Sigmoid colon (tissue), 7 donors: Measurements from ENCODE around the gene NGDN. TPM values are rescaled to one million over a fixed set of nuclear protein-coding genes. Genes with fewer than 3 reads are reported as not detected.
"Not testable (repeated sequence)": the region's sequence is repeated elsewhere in the genome, so short reads cannot be mapped to it uniquely, and the experiment has no call there.

Experiments
- DNase-seq: peaks from one replicate; pipeline ENCODE4 v3.0.0-alpha.2; 2019
- H3K27ac ChIP-seq, 4 donors: fragments of 200-600 bp; sonication (generic); one replicate each; pipeline ENCODE4 v1.5.1; 2016 to 2019; ENCODE audit warnings: mild to moderate bottlenecking in 1 of 4
- H3K27me3 ChIP-seq, 3 donors: fragments of 200-600 bp; sonication (generic); one replicate each; pipeline ENCODE4 v1.5.1; 2019; ENCODE audit warnings: mild to moderate bottlenecking in 1 of 3
- H3K36me3 ChIP-seq, 4 donors: fragments of 200-600 bp; sonication (generic); one replicate each; pipeline ENCODE4 v1.5.1; 2016 to 2019
- H3K4me1 ChIP-seq, 4 donors: fragments of 200-600 bp; sonication (generic); one replicate each; pipeline ENCODE4 v1.5.1; 2017 to 2019
- H3K4me3 ChIP-seq, 4 donors: fragments of 200-600 bp; sonication (generic); one replicate each; pipeline ENCODE4 v1.5.1; 2017 to 2019; ENCODE audit warnings: mild to moderate bottlenecking in 2 of 4, moderate library complexity in 1 of 4
- H3K9me3 ChIP-seq, 4 donors: fragments of 200-600 bp in 3 of 4; sonication (generic) in 3 of 4; one replicate each; pipeline versions ENCODE4 v1.5.1 to v1.6.1; 2013 to 2019
- EP300 ChIP-seq, 4 donors: sonication (generic); formaldehyde crosslinking; IDR thresholded peaks; one replicate each; pipeline ENCODE4 v1.6.1; 2017; ENCODE audit warnings: antibody characterized with exemption in 4 of 4
- POLR2A ChIP-seq, 2 donors: fragments of 450-650 bp; IDR thresholded peaks; one replicate each; pipeline ENCODE4 v1.6.1; 2016; ENCODE audit warnings: antibody characterized with exemption in 2 of 2, mild to moderate bottlenecking in 2 of 2, moderate library complexity in 2 of 2
- POLR2AphosphoS5 ChIP-seq, 4 donors: sonication (generic); formaldehyde crosslinking; IDR thresholded peaks; one replicate each; pipeline ENCODE4 v1.6.1; 2017; ENCODE audit warnings: antibody characterized with exemption in 4 of 4
- WGBS, 2 donors: extraction: QIAGEN DNeasy Blood & Tissue Kit; methylation state at CpG; one replicate each; pipeline ENCODE4 v1.1.7; 2013; 5-methylcytosine and 5-hydroxymethylcytosine counted together
- intact Hi-C: fragments of 100-400 bp; cut with DNase I; formaldehyde crosslinking; loops from one replicate; pipeline ENCODE4 v1.15.1; 2023
- polyA plus RNA-seq, 3 donors: library from polyadenylated mRNA; stranded (reverse); fragments of 200-250 nt; gene quantifications; one replicate each; pipeline ENCODE4 v1.2.3, GENCODE V29; 2013
- total RNA-seq, 4 donors: library from RNA; depleted of rRNA; stranded (reverse); fragments of >200 nt; gene quantifications; one replicate each; pipeline ENCODE4 v1.1.0, GENCODE V29; 2016
- TF ChIP-seq, protein P1 (sequence below), 4 experiments: fragments of 450-650 bp in 3 of 4; fragments of 200-600 bp in 1 of 4; IDR thresholded peaks; one replicate each; pipeline ENCODE4 v1.5.1; 2016 to 2019; ENCODE audit warnings: antibody characterized with exemption in 4 of 4, mild to moderate bottlenecking in 3 of 4, moderate library complexity in 2 of 4
- donor health status: healthy with polysubstance abuse.
- donor health status: Bipolar disorder and iron deficiency.
- donor health status: healthy.

NGDN gene, protein sequence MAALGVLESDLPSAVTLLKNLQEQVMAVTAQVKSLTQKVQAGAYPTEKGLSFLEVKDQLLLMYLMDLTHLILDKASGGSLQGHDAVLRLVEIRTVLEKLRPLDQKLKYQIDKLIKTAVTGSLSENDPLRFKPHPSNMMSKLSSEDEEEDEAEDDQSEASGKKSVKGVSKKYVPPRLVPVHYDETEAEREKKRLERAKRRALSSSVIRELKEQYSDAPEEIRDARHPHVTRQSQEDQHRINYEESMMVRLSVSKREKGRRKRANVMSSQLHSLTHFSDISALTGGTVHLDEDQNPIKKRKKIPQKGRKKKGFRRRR
- 10 to 100 TPM; 23.3 to 46.2 (median 42.7) TPM for total RNA-seq
- polyA plus RNA-seq, result 10 to 100 TPM; 28.2 to 39.6 (median 28.7) TPM

DNA sequence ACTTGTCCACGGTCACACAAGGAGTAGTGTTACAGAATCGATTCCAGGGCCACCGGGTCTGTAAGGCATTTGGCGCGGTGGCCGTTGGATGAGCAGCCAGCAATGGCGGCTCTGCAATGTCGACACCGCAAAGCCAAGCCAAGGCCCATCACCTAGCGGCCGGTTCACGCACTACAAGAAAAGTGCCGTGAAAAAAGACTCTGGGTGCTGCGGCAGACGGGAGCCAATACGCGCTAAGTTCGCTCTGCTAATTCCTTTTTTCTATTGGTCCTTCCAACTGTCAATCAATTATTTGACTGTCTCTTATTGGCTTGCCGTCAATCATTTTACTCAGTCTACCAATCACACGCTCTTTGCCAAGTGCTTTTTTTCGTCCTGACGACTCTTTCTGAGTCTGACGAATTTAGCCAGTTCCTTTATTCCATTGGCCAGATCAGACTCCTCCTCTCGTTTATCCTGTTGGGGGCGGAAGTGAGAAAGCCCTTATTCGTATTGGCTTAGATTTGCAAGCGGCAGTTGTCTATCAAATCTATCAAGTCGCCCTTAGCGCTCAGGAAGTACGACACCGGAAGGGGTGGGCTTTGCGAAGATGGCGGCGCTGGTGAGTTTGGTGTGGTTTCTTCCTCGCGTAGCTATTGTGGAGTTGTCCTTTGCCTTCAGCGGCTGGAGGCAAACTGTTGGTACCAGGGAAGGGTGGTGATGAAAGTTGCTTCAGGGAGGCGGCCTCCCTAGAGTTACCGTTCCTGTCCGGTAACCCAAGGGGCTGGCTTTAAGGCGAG lies at the start of gene NGDN:
TSS of gene NGDN (plus strand) at position 577 of the 779 bp plus-strand sequence. CDS start at position 590, 13 bp downstream.
- peak; percentile 98 for DNase-seq
- Histone ChIP-seq H3K36me3 (peaks cover 0 to 36% (median 30%) of the 10 kb centered on the region in 4 donors), H3K27me3 (no peaks in the 10 kb centered on the region), H3K9me3 (no peaks in the 10 kb centered on the region), H3K27ac (peak within 1 kb of the TSS; percentile 82 to 89 (median 86)), H3K4me1 (peaks cover 0 to 13% (median 7%) of the 10 kb centered on the region in 4 donors), H3K4me3 (peak within 1 kb of the TSS; percentile 66 to 96 (median 79))
- no peak for TF ChIP-seq EP300 (IDR thresholded peaks at IDR 0.05)
- TF ChIP-seq POLR2AphosphoS5 (IDR thresholded peaks at IDR 0.05), result peak; percentile 82 to 94 (median 90)
- TF ChIP-seq, protein P1, sequence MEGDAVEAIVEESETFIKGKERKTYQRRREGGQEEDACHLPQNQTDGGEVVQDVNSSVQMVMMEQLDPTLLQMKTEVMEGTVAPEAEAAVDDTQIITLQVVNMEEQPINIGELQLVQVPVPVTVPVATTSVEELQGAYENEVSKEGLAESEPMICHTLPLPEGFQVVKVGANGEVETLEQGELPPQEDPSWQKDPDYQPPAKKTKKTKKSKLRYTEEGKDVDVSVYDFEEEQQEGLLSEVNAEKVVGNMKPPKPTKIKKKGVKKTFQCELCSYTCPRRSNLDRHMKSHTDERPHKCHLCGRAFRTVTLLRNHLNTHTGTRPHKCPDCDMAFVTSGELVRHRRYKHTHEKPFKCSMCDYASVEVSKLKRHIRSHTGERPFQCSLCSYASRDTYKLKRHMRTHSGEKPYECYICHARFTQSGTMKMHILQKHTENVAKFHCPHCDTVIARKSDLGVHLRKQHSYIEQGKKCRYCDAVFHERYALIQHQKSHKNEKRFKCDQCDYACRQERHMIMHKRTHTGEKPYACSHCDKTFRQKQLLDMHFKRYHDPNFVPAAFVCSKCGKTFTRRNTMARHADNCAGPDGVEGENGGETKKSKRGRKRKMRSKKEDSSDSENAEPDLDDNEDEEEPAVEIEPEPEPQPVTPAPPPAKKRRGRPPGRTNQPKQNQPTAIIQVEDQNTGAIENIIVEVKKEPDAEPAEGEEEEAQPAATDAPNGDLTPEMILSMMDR (IDR thresholded peaks at IDR 0.05), result peak; percentile 79 to 89 (median 86)
- peak; percentile 57 to 73 for TF ChIP-seq POLR2A (IDR thresholded peaks at IDR 0.05)
- WGBS, 2 donors, result 4 to 7% methylated on average over 41 of the region's 41 CpGs
- intact Hi-C loops, result loop anchor here (2.0 to 5.0 kb wide), 3 partner anchors 103 to 973 kb away; partner anchors contain the start of gene SDR39U1

DNA sequence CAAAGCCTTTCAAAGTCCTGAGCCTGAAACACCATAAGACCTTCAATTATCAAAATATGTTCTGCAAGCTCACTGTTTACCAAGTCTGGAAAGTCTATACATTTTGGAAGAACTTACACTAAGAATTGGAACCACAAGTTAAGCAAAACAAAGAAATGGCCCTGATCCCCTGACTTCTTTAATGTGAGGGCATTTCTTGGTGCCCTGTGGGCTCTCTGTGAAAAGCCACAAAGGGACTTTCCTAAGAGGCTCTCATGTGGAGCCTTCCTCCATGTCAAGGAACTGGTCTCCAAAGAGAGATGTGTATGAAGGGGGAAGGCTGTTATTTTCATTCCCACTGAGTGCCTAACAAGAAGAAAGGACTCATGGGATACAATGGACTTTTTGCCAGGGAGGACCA lies 47.9 kb upstream of the NGDN start:
- TF ChIP-seq EP300 (IDR thresholded peaks at IDR 0.05) (no peak), POLR2AphosphoS5 (IDR thresholded peaks at IDR 0.05) (no peak), POLR2A (IDR thresholded peaks at IDR 0.05) (no peak)
- TF ChIP-seq, protein P1 (IDR thresholded peaks at IDR 0.05), result no peak
- no peaks in the 10 kb centered on the region for H3K36me3 ChIP-seq
- no peak overlapping the region for H3K4me3 ChIP-seq
- no peaks in the 10 kb centered on the region for H3K27me3 ChIP-seq
- no peak for DNase-seq
- H3K9me3 ChIP-seq, result no peaks in the 10 kb centered on the region
- no peaks in the 10 kb centered on the region for H3K4me1 ChIP-seq
- no peak overlapping the region for H3K27ac ChIP-seq
- intact Hi-C loops, result no loop called here

DNA sequence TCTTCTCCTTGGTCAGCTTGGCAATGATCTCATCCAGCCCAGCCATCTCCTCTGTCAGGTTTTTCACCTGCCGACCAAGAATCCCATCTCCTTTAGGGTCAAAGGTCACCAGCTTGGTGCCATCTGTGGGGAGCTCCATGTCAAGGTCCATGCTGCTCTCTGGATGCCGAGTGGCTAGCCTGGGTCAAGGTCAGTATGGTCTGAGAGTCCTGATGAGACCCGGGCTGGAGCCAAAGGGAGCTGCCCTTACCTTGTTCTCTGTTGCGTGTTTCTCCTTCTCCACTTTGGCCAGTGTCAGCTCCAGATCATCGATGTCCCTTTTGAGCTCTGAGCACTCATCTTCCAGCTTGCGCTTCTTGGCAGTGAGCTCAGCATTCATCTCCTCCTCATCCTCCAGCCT lies 45.8 kb upstream of the NGDN start:
- H3K4me3 ChIP-seq, result no peak overlapping the region
- H3K4me1 ChIP-seq, result no peaks in the 10 kb centered on the region
- no peaks in the 10 kb centered on the region for H3K27me3 ChIP-seq

DNA sequence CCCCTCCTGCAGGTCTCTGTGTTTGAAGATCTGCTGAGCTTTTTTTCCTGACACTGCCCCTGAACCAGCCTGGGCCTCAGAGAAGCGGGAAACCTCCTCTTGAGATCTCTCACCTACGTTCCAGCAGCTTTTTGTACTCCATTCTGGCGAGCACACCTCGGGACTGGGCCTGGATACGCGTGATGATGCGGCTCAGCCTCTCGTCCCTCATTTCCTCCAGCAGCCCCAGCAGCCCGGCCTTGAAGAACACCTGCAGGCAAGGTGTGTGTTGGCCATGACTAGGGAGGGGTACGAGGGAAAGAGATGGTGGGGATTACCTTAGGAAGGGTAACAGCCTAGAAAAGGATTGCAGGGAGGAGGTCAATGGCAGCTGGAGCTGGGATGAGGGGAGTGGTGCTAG lies 44.3 kb upstream of the NGDN start:
- intact Hi-C loops, result no loop called here
- WGBS, 2 donors, result 84% methylated on average over 10 of the region's 10 CpGs
- no peaks in the 10 kb centered on the region for H3K9me3 ChIP-seq
- H3K27me3 ChIP-seq, result no peaks in the 10 kb centered on the region
- H3K4me1 ChIP-seq, result no peaks in the 10 kb centered on the region
- TF ChIP-seq, protein P1 (IDR thresholded peaks at IDR 0.05), result no peak
- no peak for TF ChIP-seq EP300 (IDR thresholded peaks at IDR 0.05)
- TF ChIP-seq POLR2A (IDR thresholded peaks at IDR 0.05), result no peak
- no peak for TF ChIP-seq POLR2AphosphoS5 (IDR thresholded peaks at IDR 0.05)
- H3K27ac ChIP-seq, result no peak overlapping the region
- H3K36me3 ChIP-seq, result no peaks in the 10 kb centered on the region
- DNase-seq, result no peak
- H3K4me3 ChIP-seq, result no peak overlapping the region

More for the DNA sequence above, 45.8 kb upstream of the NGDN start:
- 80 to 90% methylated on average over 6 of the region's 6 CpGs for WGBS, 2 donors
- H3K9me3 ChIP-seq, result no peaks in the 10 kb centered on the region
- TF ChIP-seq POLR2A (IDR thresholded peaks at IDR 0.05) (no peak), EP300 (IDR thresholded peaks at IDR 0.05) (no peak), POLR2AphosphoS5 (IDR thresholded peaks at IDR 0.05) (no peak)
- TF ChIP-seq, protein P1 (IDR thresholded peaks at IDR 0.05), result no peak
- DNase-seq, result no peak
- intact Hi-C loops, result no loop called here
- H3K36me3 ChIP-seq, result no peaks in the 10 kb centered on the region
- H3K27ac ChIP-seq, result no peak overlapping the region

DNA sequence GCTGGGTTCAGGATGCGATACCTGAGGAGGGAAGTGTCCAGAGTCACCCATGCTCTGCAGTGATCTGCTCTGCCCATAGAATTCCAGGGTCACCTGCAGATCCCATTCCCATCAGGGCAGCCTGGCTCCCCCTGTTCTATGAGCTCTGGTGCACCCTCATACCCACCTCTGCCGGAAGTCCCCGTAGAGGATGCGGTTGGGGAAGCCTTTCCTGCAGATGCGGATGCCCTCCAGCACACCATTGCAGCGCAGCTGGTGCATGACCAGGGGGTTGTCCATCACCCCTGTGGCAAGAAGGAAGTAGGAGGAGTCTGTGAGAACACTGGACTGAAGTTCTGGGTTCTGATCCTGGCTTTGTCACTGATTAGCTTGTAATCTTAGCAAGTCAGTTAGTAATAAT lies 43.7 kb upstream of the NGDN start:
- H3K36me3 ChIP-seq, DNase-seq, H3K4me3 ChIP-seq, intact Hi-C loops, H3K9me3 ChIP-seq, H3K27me3 ChIP-seq, H3K4me1 ChIP-seq, H3K27ac ChIP-seq: not testable (repeated sequence)
- 87 to 91% methylated on average over 6 of the region's 6 CpGs for WGBS, 2 donors
